ENCODE data around the gene RPN1. TPM values are rescaled to one million over a fixed set of nuclear protein-coding genes. Genes with fewer than 3 reads are reported as not detected.
"Not testable (repeated sequence)": the region's sequence is repeated elsewhere in the genome, so short reads cannot be mapped to it uniquely, and the experiment has no call there.

Gene RPN1
- polyA plus RNA-seq, 2 donors: 51.2 to 110 TPM

GRCh38 chr3:128653383-128653992 is 2.9 kb upstream of the RPN1 start:
- 56 to 67% methylated on average over 40 to 43 of the region's 43 CpGs for WGBS, 2 donors
- H3K4me3 ChIP-seq (ENCODE audit: low read depth in 1 of 2, low read length in 2 of 2); H3K27ac ChIP-seq (ENCODE audit: low read depth in 2 of 2, low read length in 1 of 2): not testable (repeated sequence)

GRCh38 chr3:128648940-128649663 is 1.5 kb downstream of the RPN1 start:
- no peaks in the 10 kb centered on the region for H3K9me3 ChIP-seq (ENCODE audit: control insufficient read depth in 2 of 2, insufficient read depth in 1 of 2, low read depth in 1 of 2, low read length in 1 of 2)
- peak overlapping the region in 1 of 2 donors; percentile 93 for H3K4me3 ChIP-seq (ENCODE audit: low read depth in 1 of 2, low read length in 2 of 2)
- H3K36me3 ChIP-seq (ENCODE audit: control insufficient read depth in 2 of 2, insufficient read depth in 2 of 2, low read length in 1 of 2): peaks cover 0 to 2% of the 10 kb centered on the region in 2 donors
- no peaks in the 10 kb centered on the region for H3K4me1 ChIP-seq (ENCODE audit: control insufficient read depth in 2 of 2, insufficient read depth in 2 of 2, low read length in 1 of 2)
- no peaks in the 10 kb centered on the region for H3K27me3 ChIP-seq (ENCODE audit: control insufficient read depth in 1 of 2, insufficient read depth in 2 of 2, low read length in 2 of 2)
- WGBS, 2 donors: 19 to 23% methylated on average over 8 of the region's 8 CpGs
- no peak overlapping the region for H3K27ac ChIP-seq (ENCODE audit: low read depth in 2 of 2, low read length in 1 of 2)

More at GRCh38 chr3:128653383-128653992, 2.9 kb upstream of the RPN1 start:
- not testable (repeated sequence) for H3K27me3 ChIP-seq (ENCODE audit: control insufficient read depth in 1 of 2, insufficient read depth in 2 of 2, low read length in 2 of 2); H3K36me3 ChIP-seq (ENCODE audit: control insufficient read depth in 2 of 2, insufficient read depth in 2 of 2, low read length in 1 of 2); H3K4me1 ChIP-seq (ENCODE audit: control insufficient read depth in 2 of 2, insufficient read depth in 2 of 2, low read length in 1 of 2); H3K9me3 ChIP-seq (ENCODE audit: control insufficient read depth in 2 of 2, insufficient read depth in 1 of 2, low read depth in 1 of 2, low read length in 1 of 2)

- H3K36me3 ChIP-seq (ENCODE audit: control insufficient read depth in 2 of 2, insufficient read depth in 2 of 2, low read length in 1 of 2): peaks cover 2 to 4% of the 10 kb centered on the region in 2 donors
- H3K9me3 ChIP-seq (ENCODE audit: control insufficient read depth in 2 of 2, insufficient read depth in 1 of 2, low read depth in 1 of 2, low read length in 1 of 2): no peaks in the 10 kb centered on the region
- H3K4me1 ChIP-seq (ENCODE audit: control insufficient read depth in 2 of 2, insufficient read depth in 2 of 2, low read length in 1 of 2): no peaks in the 10 kb centered on the region
- no peaks in the 10 kb centered on the region for H3K27me3 ChIP-seq (ENCODE audit: control insufficient read depth in 1 of 2, insufficient read depth in 2 of 2, low read length in 2 of 2)
- H3K27ac ChIP-seq (ENCODE audit: low read depth in 2 of 2, low read length in 1 of 2): no peak overlapping the region
- H3K4me3 ChIP-seq (ENCODE audit: low read depth in 1 of 2, low read length in 2 of 2): peak overlapping the region in 1 of 2 donors; percentile 93
- 68 to 73% methylated on average over 4 of the region's 4 CpGs for WGBS, 2 donors
Measured at GRCh38 chr3:128648402-128648801, 2.2 kb downstream of the RPN1 start.

- no peak overlapping the region for H3K4me3 ChIP-seq (ENCODE audit: low read depth in 1 of 2, low read length in 2 of 2)
- no peaks in the 10 kb centered on the region for H3K9me3 ChIP-seq (ENCODE audit: control insufficient read depth in 2 of 2, insufficient read depth in 1 of 2, low read depth in 1 of 2, low read length in 1 of 2)
- H3K4me1 ChIP-seq (ENCODE audit: control insufficient read depth in 2 of 2, insufficient read depth in 2 of 2, low read length in 1 of 2): no peaks in the 10 kb centered on the region
- no peaks in the 10 kb centered on the region for H3K27me3 ChIP-seq (ENCODE audit: control insufficient read depth in 1 of 2, insufficient read depth in 2 of 2, low read length in 2 of 2)
- H3K27ac ChIP-seq (ENCODE audit: low read depth in 2 of 2, low read length in 1 of 2): no peak overlapping the region
- WGBS, 2 donors: 88 to 90% methylated on average over 3 of the region's 3 CpGs
- peaks cover 2 to 4% of the 10 kb centered on the region in 2 donors for H3K36me3 ChIP-seq (ENCODE audit: control insufficient read depth in 2 of 2, insufficient read depth in 2 of 2, low read length in 1 of 2)
Measured at GRCh38 chr3:128647307-128647706, 3.3 kb downstream of the RPN1 start.

- H3K27me3 ChIP-seq (ENCODE audit: control insufficient read depth in 1 of 2, insufficient read depth in 2 of 2, low read length in 2 of 2): no peaks in the 10 kb centered on the region
- WGBS, 2 donors: 85 to 93% methylated on average over 5 of the region's 5 CpGs
- H3K36me3 ChIP-seq (ENCODE audit: control insufficient read depth in 2 of 2, insufficient read depth in 2 of 2, low read length in 1 of 2): peaks cover 11 to 14% of the 10 kb centered on the region in 2 donors
- H3K27ac ChIP-seq (ENCODE audit: low read depth in 2 of 2, low read length in 1 of 2): no peak overlapping the region
- H3K4me3 ChIP-seq (ENCODE audit: low read depth in 1 of 2, low read length in 2 of 2): no peak overlapping the region
- no peaks in the 10 kb centered on the region for H3K4me1 ChIP-seq (ENCODE audit: control insufficient read depth in 2 of 2, insufficient read depth in 2 of 2, low read length in 1 of 2)
- no peaks in the 10 kb centered on the region for H3K9me3 ChIP-seq (ENCODE audit: control insufficient read depth in 2 of 2, insufficient read depth in 1 of 2, low read depth in 1 of 2, low read length in 1 of 2)
Measured at GRCh38 chr3:128634075-128634611, 16.5 kb downstream of the RPN1 start.

GRCh38 chr3:128632301-128632700 is 18.3 kb downstream of the RPN1 start:
- Histone ChIP-seq H3K27me3 (ENCODE audit: control insufficient read depth in 1 of 2, insufficient read depth in 2 of 2, low read length in 2 of 2) (no peaks in the 10 kb centered on the region), H3K27ac (ENCODE audit: low read depth in 2 of 2, low read length in 1 of 2) (no peak overlapping the region), H3K4me3 (ENCODE audit: low read depth in 1 of 2, low read length in 2 of 2) (no peak overlapping the region), H3K4me1 (ENCODE audit: control insufficient read depth in 2 of 2, insufficient read depth in 2 of 2, low read length in 1 of 2) (no peaks in the 10 kb centered on the region), H3K36me3 (ENCODE audit: control insufficient read depth in 2 of 2, insufficient read depth in 2 of 2, low read length in 1 of 2) (peaks cover 4 to 9% of the 10 kb centered on the region in 2 donors), H3K9me3 (ENCODE audit: control insufficient read depth in 2 of 2, insufficient read depth in 1 of 2, low read depth in 1 of 2, low read length in 1 of 2) (no peaks in the 10 kb centered on the region)
- 98 to 100% methylated on average over 2 of the region's 2 CpGs for WGBS, 2 donors

- 80 to 83% methylated on average over 7 of the region's 7 CpGs for WGBS, 2 donors
- no peaks in the 10 kb centered on the region for H3K9me3 ChIP-seq (ENCODE audit: control insufficient read depth in 2 of 2, insufficient read depth in 1 of 2, low read depth in 1 of 2, low read length in 1 of 2)
- no peak overlapping the region for H3K4me3 ChIP-seq (ENCODE audit: low read depth in 1 of 2, low read length in 2 of 2)
- H3K36me3 ChIP-seq (ENCODE audit: control insufficient read depth in 2 of 2, insufficient read depth in 2 of 2, low read length in 1 of 2): peaks cover 14 to 26% of the 10 kb centered on the region in 2 donors
- H3K4me1 ChIP-seq (ENCODE audit: control insufficient read depth in 2 of 2, insufficient read depth in 2 of 2, low read length in 1 of 2): no peaks in the 10 kb centered on the region
- H3K27ac ChIP-seq (ENCODE audit: low read depth in 2 of 2, low read length in 1 of 2): no peak overlapping the region
- no peaks in the 10 kb centered on the region for H3K27me3 ChIP-seq (ENCODE audit: control insufficient read depth in 1 of 2, insufficient read depth in 2 of 2, low read length in 2 of 2)
Measured at GRCh38 chr3:128629936-128630335, 20.7 kb downstream of the RPN1 start.

- Histone ChIP-seq H3K36me3 (ENCODE audit: control insufficient read depth in 2 of 2, insufficient read depth in 2 of 2, low read length in 1 of 2) (peaks cover 27 to 52% of the 10 kb centered on the region in 2 donors), H3K27me3 (ENCODE audit: control insufficient read depth in 1 of 2, insufficient read depth in 2 of 2, low read length in 2 of 2) (no peaks in the 10 kb centered on the region), H3K9me3 (ENCODE audit: control insufficient read depth in 2 of 2, insufficient read depth in 1 of 2, low read depth in 1 of 2, low read length in 1 of 2) (no peaks in the 10 kb centered on the region), H3K4me1 (ENCODE audit: control insufficient read depth in 2 of 2, insufficient read depth in 2 of 2, low read length in 1 of 2) (no peaks in the 10 kb centered on the region), H3K27ac (ENCODE audit: low read depth in 2 of 2, low read length in 1 of 2) (no peak overlapping the region), H3K4me3 (ENCODE audit: low read depth in 1 of 2, low read length in 2 of 2) (no peak overlapping the region)
- WGBS, 2 donors: 92 to 93% methylated on average over 11 of the region's 11 CpGs
Measured at GRCh38 chr3:128625409-128625945, 25.1 kb downstream of the RPN1 start.

- peaks cover 24 to 55% of the 10 kb centered on the region in 2 donors for H3K36me3 ChIP-seq (ENCODE audit: control insufficient read depth in 2 of 2, insufficient read depth in 2 of 2, low read length in 1 of 2)
- H3K27ac ChIP-seq (ENCODE audit: low read depth in 2 of 2, low read length in 1 of 2): no peak overlapping the region
- WGBS, 2 donors: 89 to 93% methylated on average over 11 of the region's 11 CpGs
- H3K27me3 ChIP-seq (ENCODE audit: control insufficient read depth in 1 of 2, insufficient read depth in 2 of 2, low read length in 2 of 2): no peaks in the 10 kb centered on the region
- H3K4me1 ChIP-seq (ENCODE audit: control insufficient read depth in 2 of 2, insufficient read depth in 2 of 2, low read length in 1 of 2): no peaks in the 10 kb centered on the region
- no peaks in the 10 kb centered on the region for H3K9me3 ChIP-seq (ENCODE audit: control insufficient read depth in 2 of 2, insufficient read depth in 1 of 2, low read depth in 1 of 2, low read length in 1 of 2)
- H3K4me3 ChIP-seq (ENCODE audit: low read depth in 1 of 2, low read length in 2 of 2): no peak overlapping the region
Measured at GRCh38 chr3:128624526-128625138, 26.0 kb downstream of the RPN1 start.

Measured in esophagus (tissue), 2 donors.